Stimulated activated CD4-positive, alpha-beta T cell treated with anti-CD3 and anti-CD28 coated beads, Interleukin-15, amount 100 ng/mL, for 1 hour (primary cell): Measurements from ENCODE around the gene TOMM20L.
"Not testable (repeated sequence)": the region's sequence is repeated elsewhere in the genome, so short reads cannot be mapped to it uniquely, and the experiment has no call there.

Experiments
- DNase-seq, 2 donors: peaks; one replicate each; pipeline ENCODE4 v3.0.0-alpha.2; 2020; ENCODE audit warnings: low read depth in 1 of 2, low spot score in 1 of 2

The TOMM20L gene

DNA sequence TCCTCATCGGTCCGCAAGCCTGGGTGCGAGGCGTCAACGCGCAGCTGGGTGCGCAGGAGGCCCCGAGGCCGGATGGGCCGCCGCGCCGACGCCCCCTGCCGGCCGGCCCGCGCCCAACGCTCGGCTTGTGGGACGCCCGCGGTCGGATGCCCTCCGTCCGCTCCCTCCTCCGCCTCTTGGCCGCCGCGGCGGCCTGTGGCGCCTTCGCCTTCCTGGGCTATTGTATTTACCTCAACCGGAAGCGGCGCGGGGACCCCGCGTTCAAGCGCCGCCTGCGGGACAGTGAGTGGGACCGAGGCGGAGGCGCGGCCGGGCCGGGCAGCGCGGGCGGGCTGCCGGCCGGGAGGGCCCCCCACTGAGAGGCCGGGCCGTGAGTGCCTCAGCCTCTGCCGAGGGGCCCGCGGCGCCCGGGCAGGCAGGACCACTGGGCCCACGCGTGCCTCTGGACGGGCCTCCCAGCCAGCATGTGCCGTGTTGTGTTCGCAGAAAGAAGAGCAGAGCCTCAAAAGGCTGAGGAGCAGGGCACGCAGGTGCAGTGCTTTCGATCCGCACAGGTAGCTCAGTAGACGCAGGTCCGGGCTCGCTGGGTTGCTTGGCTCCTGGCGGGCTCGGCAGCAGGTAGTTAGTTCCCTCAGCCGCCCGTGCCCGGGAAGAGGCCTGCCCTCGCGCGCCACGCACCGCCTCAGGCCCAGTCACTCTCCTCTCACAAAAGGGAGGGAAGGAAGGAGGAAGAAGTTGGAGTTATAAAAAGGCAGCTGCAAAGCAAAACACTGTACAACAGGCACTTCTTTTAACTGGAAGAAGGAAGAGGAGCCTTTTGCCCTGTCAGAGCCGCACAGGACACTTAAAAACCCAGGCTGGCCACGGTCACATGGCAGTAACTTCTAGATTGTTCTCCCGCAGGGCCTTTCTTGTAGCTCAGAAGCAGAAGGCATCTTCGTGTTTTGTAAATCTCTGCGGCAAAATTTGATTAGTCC, at the start of gene TOMM20L:
TSS of gene TOMM20L (plus strand) at position 119 of the 977 bp plus-strand sequence. CDS start at position 147, 28 bp downstream.
- peak; percentile 45 to 63 for DNase-seq

DNA sequence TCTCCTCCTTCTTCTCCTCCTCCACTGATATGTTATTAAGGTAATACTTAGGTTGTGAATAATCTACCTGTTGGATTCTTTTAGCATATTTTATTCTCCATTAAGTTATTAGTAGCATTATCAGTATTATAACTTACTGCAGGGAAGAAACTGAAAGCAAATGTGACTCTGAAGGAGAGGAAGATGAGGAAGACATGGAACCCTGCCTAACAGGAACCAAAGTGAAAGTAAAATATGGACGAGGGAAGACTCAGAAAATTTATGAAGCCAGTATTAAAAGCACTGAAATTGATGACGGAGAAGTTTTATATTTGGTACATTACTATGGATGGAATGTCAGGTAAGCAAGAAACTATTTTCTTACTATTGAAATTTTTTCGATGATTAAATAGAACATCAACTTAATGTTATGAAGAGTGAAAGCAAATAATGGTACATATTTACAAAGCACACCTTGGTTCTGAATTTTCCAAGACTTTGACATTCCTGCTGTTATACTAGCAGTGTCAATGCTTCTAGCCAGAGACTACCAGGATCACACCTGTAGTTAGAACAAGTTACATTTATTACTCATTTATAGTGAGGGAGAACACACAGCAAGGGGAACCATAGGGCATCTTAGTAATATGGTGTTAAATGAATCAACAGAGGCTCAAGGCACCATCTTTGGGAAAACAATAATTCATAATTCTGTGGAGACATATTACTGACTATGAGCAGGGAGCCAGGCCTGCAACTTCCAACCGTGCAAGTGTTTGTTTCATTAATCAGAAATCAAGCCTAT, 42.0 kb upstream of the TOMM20L start:
- no peak for DNase-seq

DNA sequence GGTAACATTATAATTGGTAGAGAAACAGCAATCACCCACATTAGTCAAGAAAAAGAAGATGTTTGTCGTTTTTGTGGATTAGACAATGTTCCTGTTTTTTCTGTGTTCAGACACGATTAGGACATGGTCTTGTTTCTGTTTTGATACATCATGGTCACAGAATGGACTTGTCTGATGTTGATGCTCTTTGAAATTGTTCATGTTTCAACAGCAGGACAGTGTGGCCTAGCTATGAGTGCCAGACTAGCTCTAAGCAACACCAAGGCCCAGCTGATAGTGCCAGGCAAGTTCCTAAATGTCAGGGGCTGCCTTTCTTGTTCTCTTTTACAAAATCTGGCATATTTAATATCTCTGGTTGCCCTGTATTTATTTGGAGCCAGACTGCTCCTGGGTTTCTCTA, 40.9 kb upstream of the TOMM20L start:
- DNase-seq: no peak

DNA sequence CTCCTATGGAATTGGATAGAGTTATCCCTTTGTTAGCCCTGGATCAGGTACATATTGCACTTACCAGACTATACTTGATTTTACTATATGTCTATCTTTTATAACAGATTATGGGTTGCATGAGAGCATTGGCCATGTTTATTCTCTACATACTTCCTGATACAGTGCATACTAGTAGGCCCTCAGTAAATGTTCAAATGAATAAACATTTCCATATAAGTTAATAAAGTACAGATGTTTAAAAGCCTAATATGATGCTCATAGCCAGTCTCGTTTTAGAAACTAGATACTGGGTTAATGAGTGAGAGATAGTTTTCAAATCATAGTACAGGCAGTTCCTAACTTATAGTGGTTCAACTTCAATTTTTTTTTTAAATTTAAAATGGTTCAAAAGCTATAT, 39.5 kb upstream of the TOMM20L start:
- no peak for DNase-seq

DNA sequence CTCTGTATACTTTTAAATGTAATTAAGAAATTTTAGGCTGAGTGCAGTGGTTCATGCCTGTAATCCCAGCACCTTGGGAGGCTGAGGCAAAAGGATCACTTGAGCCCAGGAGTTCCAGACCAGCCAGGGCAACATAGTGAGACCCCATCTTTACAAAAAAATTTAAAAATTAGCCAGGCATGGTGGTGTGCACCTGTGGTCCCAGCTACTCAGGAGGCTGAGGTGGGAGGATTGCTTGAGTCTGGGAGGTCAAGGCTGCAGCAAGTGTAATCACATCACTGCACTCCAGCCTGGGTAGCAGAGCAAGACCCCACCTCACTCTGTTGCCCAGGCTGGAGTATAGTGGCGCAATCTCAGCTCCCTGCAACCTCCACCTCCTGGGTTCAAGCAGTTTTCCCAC, 33.5 kb upstream of the TOMM20L start:
- DNase-seq: not testable (repeated sequence)

DNA sequence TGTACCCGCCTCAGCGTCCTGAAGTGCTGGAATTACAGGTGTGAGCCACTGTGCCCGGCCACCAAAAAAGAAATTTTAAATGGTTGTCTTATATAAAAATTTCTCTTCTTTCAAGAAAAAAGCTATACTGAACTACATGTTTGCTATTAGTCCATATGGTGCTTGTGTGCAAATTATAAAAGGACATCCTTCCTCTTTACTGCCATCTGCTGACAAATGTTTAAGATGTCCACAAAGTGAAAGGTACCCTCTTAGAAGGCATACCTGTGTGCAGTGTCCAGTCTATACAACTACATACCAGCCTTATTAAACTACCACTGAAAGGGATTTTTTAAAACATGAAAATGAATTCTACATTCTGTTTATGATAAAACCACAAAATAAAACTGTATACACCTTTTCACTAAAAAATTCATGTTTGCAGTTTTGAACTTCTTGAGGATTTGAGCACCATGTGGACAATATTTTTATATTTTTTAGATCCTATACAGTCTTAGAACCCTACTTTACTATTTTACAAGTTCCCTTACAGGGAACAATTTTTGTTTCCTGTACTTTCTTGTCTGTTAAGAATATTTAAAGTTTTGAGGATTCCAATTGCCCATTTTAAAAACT, 32.8 kb upstream of the TOMM20L start:
- no peak for DNase-seq

DNA sequence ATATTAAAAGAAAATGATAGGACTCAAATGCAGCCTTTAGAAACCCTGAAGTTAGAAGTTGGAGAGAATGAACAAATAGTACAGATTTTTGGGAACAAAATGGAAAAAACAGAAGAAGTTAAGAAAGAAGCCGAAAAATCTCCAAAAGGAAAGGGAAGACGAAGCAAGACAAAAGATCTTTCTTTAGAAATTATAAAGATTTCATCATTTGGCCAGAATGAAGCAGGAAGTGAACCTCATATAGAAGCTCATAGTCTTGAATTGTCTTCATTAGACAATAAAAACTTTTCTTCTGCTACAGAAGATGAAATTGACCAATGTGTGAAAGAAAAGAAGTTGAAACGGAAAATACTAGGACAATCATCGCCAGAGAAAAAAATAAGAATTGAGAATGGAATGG, 31.4 kb upstream of the TOMM20L start:
- no peak for DNase-seq

DNA sequence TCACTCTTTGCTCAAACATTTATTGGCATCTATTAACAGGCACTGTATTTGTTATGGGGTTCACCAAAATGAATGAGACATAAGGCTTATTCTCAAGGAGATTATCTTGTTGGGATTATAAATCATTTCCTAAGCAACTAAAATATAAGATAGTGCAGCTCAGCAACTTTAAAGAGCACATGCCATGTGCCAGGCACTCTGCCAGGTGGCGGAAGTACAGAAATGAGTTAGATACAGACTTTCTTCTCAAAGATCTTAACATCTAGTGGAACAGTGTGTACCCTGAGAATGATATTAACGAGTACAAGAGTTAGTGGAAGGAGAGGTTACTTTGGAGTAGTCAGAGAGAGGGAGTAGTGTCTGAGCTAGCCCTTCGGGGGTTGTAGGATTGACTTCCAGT, 28.4 kb upstream of the TOMM20L start:
- no peak for DNase-seq

DNA sequence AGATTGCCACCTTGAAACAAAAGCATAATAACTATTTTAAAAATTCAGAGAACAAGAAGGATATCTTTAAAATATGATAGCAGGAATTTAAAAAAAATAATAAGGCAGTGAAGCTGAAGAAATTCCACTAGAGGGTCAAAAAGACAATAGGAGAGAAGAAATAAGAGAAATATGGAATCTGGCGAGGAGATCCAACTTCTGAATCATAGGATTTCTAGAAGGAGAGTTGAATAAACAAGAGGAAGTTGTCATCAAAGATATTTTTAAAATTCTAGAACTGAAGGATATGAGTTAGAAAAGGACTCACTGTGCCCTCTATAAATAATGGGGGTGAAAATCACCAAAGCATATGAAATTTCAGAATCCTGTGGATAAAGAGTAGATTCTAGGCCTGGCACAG, 26.8 kb upstream of the TOMM20L start:
- no peak for DNase-seq

DNA sequence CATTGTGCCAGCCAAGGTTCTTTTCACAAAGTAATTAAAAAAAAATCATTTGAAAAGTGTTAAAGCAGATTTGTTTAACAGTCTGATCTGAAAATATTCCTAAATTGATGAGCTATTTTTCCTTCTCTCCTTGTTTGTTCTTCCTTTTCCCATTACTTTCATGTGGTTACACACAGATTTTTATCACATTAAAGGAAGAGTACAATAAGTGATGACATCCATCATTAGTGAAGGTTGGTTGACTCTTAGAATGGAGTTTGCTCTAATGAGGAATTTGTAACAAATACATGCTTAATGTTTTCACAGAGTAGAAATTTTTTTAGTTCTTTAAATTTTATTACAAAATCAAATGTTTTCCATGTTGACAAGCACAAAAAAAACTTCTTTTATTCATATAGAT, 18.9 kb upstream of the TOMM20L start:
- no peak for DNase-seq

DNA sequence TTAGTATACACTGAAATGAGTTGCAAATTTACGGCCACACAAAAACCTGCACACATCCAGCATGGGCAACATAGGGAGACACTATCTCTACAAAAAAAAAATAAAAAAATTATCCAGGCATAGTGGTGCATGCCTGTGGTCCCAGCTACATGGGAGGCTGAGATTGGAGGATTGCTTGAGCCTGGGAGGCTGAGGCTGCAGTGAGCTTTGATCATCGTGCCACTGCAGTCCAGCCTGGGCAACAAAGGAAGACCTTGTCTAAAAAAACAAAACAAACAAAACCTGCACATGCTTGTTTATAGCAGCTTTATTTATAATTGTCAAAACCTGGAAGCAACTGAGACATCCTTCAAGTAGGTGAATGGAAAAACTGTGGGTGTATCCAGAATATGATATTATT, 4.9 kb upstream of the TOMM20L start:
- DNase-seq: no peak

DNA sequence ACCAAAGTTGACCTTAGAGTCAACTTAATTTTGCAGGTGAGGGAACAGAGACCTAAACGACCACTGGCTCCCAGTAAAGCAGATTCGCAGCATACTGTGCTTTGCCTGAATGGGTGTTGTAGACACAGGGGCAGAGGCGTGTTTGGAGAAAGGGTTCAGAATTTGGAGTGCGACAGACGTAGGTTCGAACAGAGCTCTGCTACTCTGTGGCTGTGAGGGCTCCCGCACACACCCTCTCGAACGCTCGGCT, 243 bp upstream of the TOMM20L start:
- no peak for DNase-seq

DNA sequence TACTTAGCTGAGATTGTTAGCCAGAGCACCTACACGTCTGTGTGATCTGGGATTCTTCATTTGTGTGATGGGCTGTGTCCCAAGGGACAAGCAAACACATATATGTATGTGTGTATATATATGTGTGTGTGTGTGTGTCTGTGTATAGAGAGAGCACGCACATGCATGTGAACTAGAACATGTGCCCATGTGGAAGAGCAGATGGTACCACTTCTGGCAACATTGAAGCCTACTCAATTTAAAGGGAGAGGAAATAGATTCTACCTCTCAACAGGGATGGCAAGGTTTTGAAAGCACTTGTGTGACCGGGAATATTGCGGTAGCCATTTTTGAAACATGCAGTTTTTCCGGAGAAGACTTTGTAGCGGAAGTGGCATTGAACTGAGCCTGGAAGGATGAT, 1.4 kb downstream of the TOMM20L start:
- no peak for DNase-seq

DNA sequence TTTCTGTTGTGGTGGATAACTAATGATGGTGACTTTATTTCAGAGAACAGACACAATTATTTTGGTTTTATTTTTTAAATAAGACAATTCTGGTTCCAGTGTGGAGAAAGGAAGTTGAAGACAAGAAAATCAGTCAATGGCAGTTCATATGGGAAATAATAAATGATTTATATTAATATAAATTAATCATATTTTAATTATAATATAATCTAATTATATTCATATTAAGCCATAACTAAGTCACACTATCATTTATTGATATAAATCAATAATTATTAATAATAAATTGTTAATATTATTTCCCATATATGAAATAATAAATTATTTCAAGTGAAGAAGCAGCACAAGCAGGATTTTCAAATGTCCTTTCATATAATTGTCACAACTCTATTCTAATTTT, 2.8 kb downstream of the TOMM20L start:
- no peak for DNase-seq

DNA sequence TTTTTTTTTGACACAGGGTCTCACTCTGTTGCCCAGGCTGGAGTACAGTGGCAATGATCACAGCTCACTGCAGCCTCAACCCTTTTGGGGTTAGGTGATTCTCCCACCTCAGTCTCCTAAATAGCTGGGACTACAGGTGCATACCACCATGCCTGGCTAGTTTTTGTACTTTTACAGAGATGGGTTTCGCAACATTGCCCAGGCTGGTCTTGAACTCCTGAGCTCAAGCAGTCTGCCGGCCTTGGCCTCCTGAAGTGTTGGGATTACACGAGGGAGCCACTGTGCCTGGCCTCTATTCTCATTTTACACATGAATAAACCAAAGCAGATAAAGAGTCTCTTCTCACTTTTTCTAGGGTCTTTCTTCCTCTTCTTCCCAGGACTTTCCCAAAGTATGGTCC, 3.2 kb downstream of the TOMM20L start:
- no peak for DNase-seq

DNA sequence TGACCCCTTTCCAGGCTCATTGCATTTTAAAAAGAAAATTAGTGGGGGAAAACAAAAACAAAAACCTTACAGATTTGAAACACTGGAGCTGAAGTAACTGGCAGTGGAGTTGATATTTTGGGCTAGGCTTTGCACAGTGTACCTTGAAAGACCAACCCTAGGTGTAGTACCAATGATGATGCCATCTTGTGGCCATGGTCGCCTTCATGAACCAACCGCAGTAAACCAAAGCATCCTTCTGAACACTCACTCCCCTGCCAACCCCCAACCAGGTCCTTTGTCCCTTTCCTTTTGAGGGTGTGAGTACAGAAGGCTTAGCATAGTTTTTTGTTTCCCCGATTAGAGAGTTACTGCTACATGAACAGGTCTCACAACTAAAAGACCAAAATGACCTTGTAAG, 5.9 kb downstream of the TOMM20L start:
- no peak for DNase-seq

DNA sequence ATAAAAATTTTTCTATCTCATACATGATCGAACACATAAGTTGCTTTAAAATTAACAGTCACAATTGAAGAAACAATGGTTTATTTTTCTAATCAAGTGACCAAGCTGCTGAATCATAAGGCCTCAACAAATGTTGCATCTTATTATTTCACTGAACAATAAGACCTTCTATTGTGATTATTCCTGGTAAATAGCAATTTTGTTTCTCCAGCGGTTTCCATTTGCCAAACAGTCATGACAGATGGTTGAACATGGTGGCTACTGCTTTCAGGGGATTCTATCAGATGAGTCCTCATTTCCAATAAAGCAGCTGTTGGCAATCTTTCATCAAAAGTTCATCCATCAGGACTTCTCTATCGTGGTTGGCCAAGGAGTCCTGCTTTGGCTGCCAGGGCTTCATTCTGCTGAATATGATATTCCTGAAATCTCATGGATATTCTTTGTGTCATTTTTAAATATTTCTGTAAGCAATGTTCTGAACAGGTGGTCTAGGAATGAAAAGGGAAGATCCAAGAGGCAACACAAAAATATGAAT, 13.0 kb downstream of the TOMM20L start:
- DNase-seq: no peak

DNA sequence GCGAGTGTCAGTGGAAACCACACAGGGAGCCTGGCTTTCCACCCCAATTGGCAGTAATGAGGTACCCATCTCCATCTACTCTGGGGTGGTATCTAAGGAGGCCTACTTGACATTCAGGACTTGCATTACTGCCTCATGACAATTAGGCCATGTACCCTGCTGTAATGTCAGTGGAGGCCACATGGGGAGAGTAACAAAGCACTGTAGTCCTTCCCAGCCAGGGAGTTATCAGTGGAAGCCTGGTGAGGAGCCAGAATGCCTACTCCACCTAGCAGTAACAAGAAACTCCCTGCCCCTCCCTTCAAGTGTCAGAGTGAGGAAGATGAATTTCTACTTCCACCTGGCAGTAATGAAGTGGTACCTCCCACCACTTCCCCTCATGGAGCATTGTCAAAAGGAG, 19.1 kb downstream of the TOMM20L start:
- no peak for DNase-seq

DNA sequence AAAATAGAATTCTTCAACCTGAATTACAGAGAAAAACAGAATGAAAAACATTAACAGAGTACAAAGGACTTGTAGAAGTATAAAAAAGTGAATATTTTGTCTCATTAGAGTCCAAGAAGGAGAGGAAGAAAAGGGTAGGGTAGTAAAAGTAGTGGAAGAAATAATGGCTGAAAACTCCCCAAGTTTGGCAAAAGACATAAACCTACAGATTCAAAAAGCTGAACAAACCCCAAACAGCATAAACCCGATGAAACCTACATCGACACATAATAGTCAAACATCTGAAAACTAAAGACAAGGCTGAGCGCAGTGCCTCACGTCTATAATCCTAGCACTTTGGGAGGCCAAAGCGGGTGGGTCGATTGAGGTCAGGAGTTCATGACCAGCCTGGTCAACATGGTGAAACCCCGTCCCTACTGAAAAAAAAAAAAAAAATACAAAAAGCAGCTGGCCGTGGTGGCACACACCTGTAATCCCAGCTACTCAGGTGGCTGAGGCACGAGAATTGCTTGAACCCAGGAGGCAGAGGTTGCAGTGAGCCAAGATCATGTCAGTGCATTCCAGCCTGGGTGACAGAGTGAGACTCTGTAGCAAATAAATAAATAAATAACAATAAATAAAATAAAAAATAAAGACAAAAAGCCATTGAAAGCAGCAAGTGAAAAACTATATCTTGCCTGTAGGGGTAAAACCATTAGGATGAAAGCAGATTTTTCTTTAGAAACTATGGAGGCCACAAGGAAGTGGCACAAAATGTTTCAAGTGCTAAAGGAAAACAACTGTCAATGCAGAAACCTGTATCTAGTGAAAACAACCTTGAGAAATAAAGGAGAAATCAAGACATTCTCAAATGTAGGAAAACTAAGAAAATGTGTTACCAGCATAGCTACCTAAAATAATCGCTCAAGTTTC, 20.2 kb downstream of the TOMM20L start:
- DNase-seq: no peak

DNA sequence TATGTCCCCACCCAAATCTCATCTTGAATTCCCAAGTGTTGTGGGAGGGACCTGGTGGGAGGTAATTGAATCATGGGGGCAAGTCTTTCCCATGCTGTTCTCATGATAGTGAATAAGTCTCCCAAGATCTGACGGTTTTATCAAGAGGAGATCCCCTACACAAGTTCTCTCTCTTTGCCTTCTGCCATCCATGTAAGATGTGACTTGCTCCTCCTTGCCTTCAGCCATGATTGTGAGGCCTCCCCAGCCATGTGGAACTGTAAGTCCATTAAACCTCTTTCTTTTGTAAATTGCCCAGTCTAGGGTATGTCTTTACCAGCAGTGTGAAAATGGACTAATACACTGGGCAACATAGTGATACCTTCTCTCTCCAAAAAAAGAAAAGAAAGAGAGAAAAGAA, 21.2 kb downstream of the TOMM20L start:
- DNase-seq: not testable (repeated sequence)
